MG63 (cell line): ENCODE results near the gene ADGRL3. TPM values are rescaled to one million over a fixed set of nuclear protein-coding genes. Genes with fewer than 3 reads are reported as not detected.

Experiments used
- DNase-seq: peaks from one replicate; pipeline ENCODE4 v3.0.0-alpha.2; 2020
- H3K27me3 ChIP-seq: fragments of 250-450 bp; sonication (Bioruptor Pico); 2 replicates; pipeline ENCODE4 v1.5.1; 2020; ENCODE audit warnings: mild to moderate bottlenecking, moderate library complexity
- H3K36me3 ChIP-seq: fragments of 250-450 bp; sonication (Bioruptor Pico); 2 replicates; pipeline ENCODE4 v1.5.1; 2020; ENCODE audit warnings: mild to moderate bottlenecking, moderate library complexity
- H3K4me3 ChIP-seq: fragments of 250-450 bp; sonication (Bioruptor Pico); 2 replicates; pipeline ENCODE4 v1.5.1; 2020; ENCODE audit warnings: mild to moderate bottlenecking, moderate library complexity
- H3K9me3 ChIP-seq: fragments of 250-450 bp; sonication (Bioruptor Pico); 2 replicates; pipeline ENCODE4 v1.5.1; 2020; ENCODE audit warnings: mild to moderate bottlenecking, moderate library complexity
- total RNA-seq: library from RNA; depleted of rRNA; stranded (reverse); fragments of >200 nt; shearing (Covaris generic); gene quantifications from 2 replicates; pipeline ENCODE4 v1.2.3, GENCODE V29; 2014; ENCODE audit warnings: low replicate concordance

The ADGRL3 gene
- total RNA-seq, 1 experiment from 2014 or later = not detected

GRCh38 chr4:61243962-61244361, 43.8 kb downstream of the ADGRL3 start:
- no peak for DNase-seq
- Histone ChIP-seq H3K4me3 (no peak overlapping the region), H3K9me3 (no peaks in the 10 kb centered on the region), H3K27me3 (no peaks in the 10 kb centered on the region), H3K36me3 (no peaks in the 10 kb centered on the region)

- no peaks in the 10 kb centered on the region for H3K36me3 ChIP-seq
- no peaks in the 10 kb centered on the region for H3K27me3 ChIP-seq
- no peaks in the 10 kb centered on the region for H3K9me3 ChIP-seq
- DNase-seq = no peak
- H3K4me3 ChIP-seq = no peak overlapping the region
Observed at GRCh38 chr4:61245069-61245714, 45.1 kb downstream of the ADGRL3 start.

GRCh38 chr4:61246034-61246433, 45.9 kb downstream of the ADGRL3 start:
- no peak overlapping the region for H3K4me3 ChIP-seq
- no peak for DNase-seq
- no peaks in the 10 kb centered on the region for H3K9me3 ChIP-seq
- H3K36me3 ChIP-seq = no peaks in the 10 kb centered on the region
- no peaks in the 10 kb centered on the region for H3K27me3 ChIP-seq

- no peaks in the 10 kb centered on the region for H3K27me3 ChIP-seq
- H3K36me3 ChIP-seq = no peaks in the 10 kb centered on the region
- DNase-seq = no peak
- H3K9me3 ChIP-seq = no peaks in the 10 kb centered on the region
- no peak overlapping the region for H3K4me3 ChIP-seq
Observed at GRCh38 chr4:61248705-61249104, 48.6 kb downstream of the ADGRL3 start.

GRCh38 chr4:61251129-61251528, 51.0 kb downstream of the ADGRL3 start:
- Histone ChIP-seq H3K4me3 (no peak overlapping the region), H3K27me3 (no peaks in the 10 kb centered on the region), H3K9me3 (no peaks in the 10 kb centered on the region), H3K36me3 (no peaks in the 10 kb centered on the region)
- DNase-seq = no peak

GRCh38 chr4:61254406-61254805, 54.3 kb downstream of the ADGRL3 start:
- Histone ChIP-seq H3K4me3 (no peak overlapping the region), H3K9me3 (no peaks in the 10 kb centered on the region), H3K27me3 (no peaks in the 10 kb centered on the region), H3K36me3 (no peaks in the 10 kb centered on the region)
- DNase-seq = no peak

- DNase-seq = no peak
- H3K36me3 ChIP-seq = no peaks in the 10 kb centered on the region
- no peaks in the 10 kb centered on the region for H3K27me3 ChIP-seq
- no peak overlapping the region for H3K4me3 ChIP-seq
- H3K9me3 ChIP-seq = no peaks in the 10 kb centered on the region
Observed at GRCh38 chr4:61273233-61273632, 73.1 kb downstream of the ADGRL3 start.

- no peaks in the 10 kb centered on the region for H3K36me3 ChIP-seq
- no peaks in the 10 kb centered on the region for H3K27me3 ChIP-seq
- H3K9me3 ChIP-seq = no peaks in the 10 kb centered on the region
- H3K4me3 ChIP-seq = no peak overlapping the region
- DNase-seq = no peak
Observed at GRCh38 chr4:61274286-61274685, 74.2 kb downstream of the ADGRL3 start.

- Histone ChIP-seq H3K27me3 (no peaks in the 10 kb centered on the region), H3K36me3 (no peaks in the 10 kb centered on the region), H3K9me3 (no peaks in the 10 kb centered on the region), H3K4me3 (no peak overlapping the region)
- DNase-seq = no peak
Observed at GRCh38 chr4:61275241-61275640, 75.1 kb downstream of the ADGRL3 start.

GRCh38 chr4:61276029-61276428, 75.9 kb downstream of the ADGRL3 start:
- Histone ChIP-seq H3K36me3 (no peaks in the 10 kb centered on the region), H3K27me3 (no peaks in the 10 kb centered on the region), H3K9me3 (no peaks in the 10 kb centered on the region), H3K4me3 (no peak overlapping the region)
- DNase-seq = no peak

GRCh38 chr4:61277785-61278760, 77.9 kb downstream of the ADGRL3 start:
- no peak for DNase-seq
- Histone ChIP-seq H3K9me3 (no peaks in the 10 kb centered on the region), H3K4me3 (no peak overlapping the region), H3K36me3 (no peaks in the 10 kb centered on the region), H3K27me3 (no peaks in the 10 kb centered on the region)

GRCh38 chr4:61292322-61292721, 92.2 kb downstream of the ADGRL3 start:
- Histone ChIP-seq H3K4me3 (no peak overlapping the region), H3K27me3 (no peaks in the 10 kb centered on the region), H3K36me3 (no peaks in the 10 kb centered on the region), H3K9me3 (no peaks in the 10 kb centered on the region)
- no peak for DNase-seq

- H3K9me3 ChIP-seq = no peaks in the 10 kb centered on the region
- no peak overlapping the region for H3K4me3 ChIP-seq
- no peaks in the 10 kb centered on the region for H3K36me3 ChIP-seq
- DNase-seq = no peak
- no peaks in the 10 kb centered on the region for H3K27me3 ChIP-seq
Observed at GRCh38 chr4:61293707-61294400, 93.7 kb downstream of the ADGRL3 start.

GRCh38 chr4:61294936-61295335, 94.8 kb downstream of the ADGRL3 start:
- Histone ChIP-seq H3K4me3 (no peak overlapping the region), H3K9me3 (no peaks in the 10 kb centered on the region), H3K36me3 (no peaks in the 10 kb centered on the region), H3K27me3 (no peaks in the 10 kb centered on the region)
- no peak for DNase-seq

GRCh38 chr4:61296144-61296543, 96.0 kb downstream of the ADGRL3 start:
- H3K36me3 ChIP-seq = no peaks in the 10 kb centered on the region
- H3K4me3 ChIP-seq = no peak overlapping the region
- H3K9me3 ChIP-seq = no peaks in the 10 kb centered on the region
- no peaks in the 10 kb centered on the region for H3K27me3 ChIP-seq
- DNase-seq = no peak

GRCh38 chr4:61298178-61298740, 98.1 kb downstream of the ADGRL3 start:
- Histone ChIP-seq H3K4me3 (no peak overlapping the region), H3K9me3 (no peaks in the 10 kb centered on the region), H3K27me3 (no peaks in the 10 kb centered on the region), H3K36me3 (no peaks in the 10 kb centered on the region)
- no peak for DNase-seq

- no peak overlapping the region for H3K4me3 ChIP-seq
- DNase-seq = no peak
- H3K36me3 ChIP-seq = no peaks in the 10 kb centered on the region
- no peaks in the 10 kb centered on the region for H3K9me3 ChIP-seq
- H3K27me3 ChIP-seq = no peaks in the 10 kb centered on the region
Observed at GRCh38 chr4:61299316-61299715, 99.2 kb downstream of the ADGRL3 start.
